Measurements from ENCODE around the gene PARP15. TPM values are rescaled to one million over a fixed set of nuclear protein-coding genes. Genes with fewer than 3 reads are reported as not detected.
A peak's percentile ranks its signal among the peaks of the same experiment; 100 is the strongest.

PARP15 gene
- total RNA-seq (ENCODE audit: low replicate concordance): 0.06 TPM in 1 of 2 replicates, not detected in the other

- Histone ChIP-seq H3K4me2 (peak within 1 kb of the TSS; percentile 76), H3K27ac (no peak within 1 kb of the TSS), H3K9me3 (ENCODE audit: low read depth) (peaks cover 13% of the 10 kb centered on the region), H2AFZ (replicated peaks) (peak within 1 kb of the TSS; percentile 93), H3K27me3 (peaks cover 30% of the 10 kb centered on the region), H3K79me2 (ENCODE audit: low read depth) (no peaks in the 10 kb centered on the region), H3K4me1 (peaks cover 6% of the 10 kb centered on the region), H3K36me3 (no peaks in the 10 kb centered on the region), H4K20me1 (ENCODE audit: low read depth) (no peaks in the 10 kb centered on the region), H3F3A (ENCODE audit: low read depth) (peaks cover 4% of the 10 kb centered on the region), H3K4me3 (peak within 1 kb of the TSS; percentile 44), H3K9ac (no peak within 1 kb of the TSS)
- H3K27ac Mint-ChIP-seq: no peak within 1 kb of the TSS
- peak; percentile 32 for DNase-seq (ENCODE audit: low spot score)
- peaks cover 28% of the 10 kb centered on the region for H3K4me1 Mint-ChIP-seq
- H3K27me3 Mint-ChIP-seq (ENCODE audit: insufficient read depth, low read depth): peaks cover 7% of the 10 kb centered on the region
- no peak for TF ChIP-seq CTCF (IDR thresholded peaks at IDR 0.05)
- peak; percentile 57 for TF ChIP-seq EZH2phosphoT487 (IDR thresholded peaks at IDR 0.05)
- no peaks in the 10 kb centered on the region for H3K36me3 Mint-ChIP-seq
- H3K9me3 Mint-ChIP-seq: peaks cover 9% of the 10 kb centered on the region
- no peak within 1 kb of the TSS for H3K4me3 Mint-ChIP-seq
These were observed at the start of gene PARP15 for GRCh38 chr3:122577409-122578031. TSS of gene PARP15 (plus strand) at chr3:122577650. CDS start at chr3:122577668, 18 bp downstream.

- no peak for TF ChIP-seq CTCF (IDR thresholded peaks at IDR 0.05)
- Histone ChIP-seq H3K36me3 (no peaks in the 10 kb centered on the region), H3F3A (ENCODE audit: low read depth) (no peaks in the 10 kb centered on the region), H3K9ac (no peak overlapping the region), H3K4me1 (no peaks in the 10 kb centered on the region), H3K4me2 (no peak overlapping the region), H3K9me3 (ENCODE audit: low read depth) (no peaks in the 10 kb centered on the region), H2AFZ (replicated peaks) (no peak overlapping the region), H3K27ac (no peak overlapping the region), H3K4me3 (no peak overlapping the region), H4K20me1 (ENCODE audit: low read depth) (no peaks in the 10 kb centered on the region), H3K27me3 (no peaks in the 10 kb centered on the region), H3K79me2 (ENCODE audit: low read depth) (no peaks in the 10 kb centered on the region)
- H3K36me3 Mint-ChIP-seq: no peaks in the 10 kb centered on the region
- no peak overlapping the region for H3K4me3 Mint-ChIP-seq
- no peaks in the 10 kb centered on the region for H3K9me3 Mint-ChIP-seq
- DNase-seq (ENCODE audit: low spot score): no peak
- no peaks in the 10 kb centered on the region for H3K4me1 Mint-ChIP-seq
- no peak overlapping the region for H3K27ac Mint-ChIP-seq
- H3K27me3 Mint-ChIP-seq (ENCODE audit: insufficient read depth, low read depth): peaks cover 2% of the 10 kb centered on the region
These were observed 47.3 kb upstream of the PARP15 start for GRCh38 chr3:122530164-122530563.

- Mint-ChIP-seq H3K4me3 (no peak overlapping the region), H3K9me3 (no peaks in the 10 kb centered on the region), H3K36me3 (no peaks in the 10 kb centered on the region), H3K4me1 (no peaks in the 10 kb centered on the region), H3K27ac (no peak overlapping the region), H3K27me3 (ENCODE audit: insufficient read depth, low read depth) (peaks cover 5% of the 10 kb centered on the region)
- DNase-seq (ENCODE audit: low spot score): no peak
- H2AFZ ChIP-seq (replicated peaks): no peak overlapping the region
- no peaks in the 10 kb centered on the region for H3K79me2 ChIP-seq (ENCODE audit: low read depth)
- H3K36me3 ChIP-seq: no peaks in the 10 kb centered on the region
- no peak overlapping the region for H3K27ac ChIP-seq
- no peak overlapping the region for H3K9ac ChIP-seq
- H3K9me3 ChIP-seq (ENCODE audit: low read depth): no peaks in the 10 kb centered on the region
- no peak overlapping the region for H3K4me3 ChIP-seq
- H3F3A ChIP-seq (ENCODE audit: low read depth): no peaks in the 10 kb centered on the region
- TF ChIP-seq EZH2 (IDR thresholded peaks at IDR 0.05) (no peak), CTCF (IDR thresholded peaks at IDR 0.05) (no peak), EZH2phosphoT487 (IDR thresholded peaks at IDR 0.05) (no peak)
- H3K27me3 ChIP-seq: no peaks in the 10 kb centered on the region
- H3K4me2 ChIP-seq: no peak overlapping the region
- H3K4me1 ChIP-seq: peaks cover 3% of the 10 kb centered on the region
- no peaks in the 10 kb centered on the region for H4K20me1 ChIP-seq (ENCODE audit: low read depth)
These were observed 44.0 kb upstream of the PARP15 start for GRCh38 chr3:122533480-122533879.
